NCI-H524 (cell line): ENCODE data around the gene USP22.

Experiments
- DNase-seq, 2 experiments: peaks; one replicate each; lab custom pipeline; 2025; lab: John Stamatoyannopoulos, UW

USP22 gene

DNA sequence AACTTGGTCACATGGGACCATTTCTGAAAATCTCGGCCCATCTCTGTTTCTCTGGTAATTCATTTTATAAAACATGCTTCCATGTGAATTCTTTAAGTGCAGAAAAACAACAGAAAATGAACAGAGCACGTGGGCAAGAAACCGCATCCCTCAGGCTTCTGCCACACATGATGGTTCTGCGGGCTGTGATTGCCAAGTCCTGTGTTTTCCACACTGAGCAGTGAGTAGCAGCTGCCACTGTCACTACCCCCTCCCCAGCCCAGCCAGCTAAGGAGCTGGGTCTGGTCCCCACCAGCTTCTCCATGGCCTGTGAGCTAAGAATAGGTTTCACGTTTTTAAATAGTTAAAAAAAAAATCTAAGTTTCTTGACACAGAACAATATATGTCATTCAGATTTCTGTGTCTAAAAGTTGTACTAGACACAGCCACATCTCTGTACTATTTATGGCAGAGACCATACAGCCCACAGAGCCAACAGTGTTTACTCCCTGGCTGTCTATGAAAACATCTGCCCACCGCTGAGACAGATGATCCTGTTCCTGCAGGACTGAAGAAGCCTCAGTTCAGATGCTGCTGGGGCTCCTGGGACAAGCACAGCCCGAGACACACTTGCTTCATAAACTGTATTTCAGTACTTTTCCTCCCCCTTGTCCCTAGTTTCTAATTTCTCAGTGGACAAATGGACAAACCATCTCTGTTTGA, 41.5 kb downstream of the USP22 start:
- no peak for DNase-seq

DNA sequence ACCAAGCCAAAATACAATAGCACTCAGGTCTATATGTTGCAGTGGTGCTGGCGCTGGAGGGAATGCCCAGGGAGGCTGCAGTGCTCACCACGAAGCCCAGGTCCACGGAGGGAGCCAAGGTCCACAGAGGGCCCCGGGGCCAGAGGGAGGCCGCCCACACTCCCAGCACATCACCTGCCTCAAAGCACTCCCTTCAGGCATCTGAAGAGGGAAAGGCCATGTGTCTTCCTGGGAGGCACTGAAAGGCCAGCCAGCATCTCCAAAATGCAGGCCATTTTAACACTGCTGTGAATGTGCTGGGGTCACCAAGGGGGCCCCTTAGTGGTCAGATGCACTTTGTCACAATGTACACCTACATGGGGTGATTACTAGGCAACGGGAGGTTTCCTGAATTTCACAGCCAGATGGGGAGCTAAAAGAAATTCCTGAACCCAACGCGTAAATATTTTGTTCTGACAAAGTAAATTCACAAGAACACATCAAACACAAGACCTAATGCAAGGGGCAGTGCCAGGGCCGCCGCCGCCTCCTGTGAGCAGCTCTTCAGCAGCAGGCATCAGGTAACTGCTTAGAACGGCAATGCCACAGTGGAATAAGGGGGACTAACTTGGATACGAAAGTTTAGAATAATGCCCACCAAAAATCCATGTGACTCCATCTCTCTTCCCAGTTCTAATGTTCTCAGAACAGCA, 42.8 kb downstream of the USP22 start:
- DNase-seq = no peak

DNA sequence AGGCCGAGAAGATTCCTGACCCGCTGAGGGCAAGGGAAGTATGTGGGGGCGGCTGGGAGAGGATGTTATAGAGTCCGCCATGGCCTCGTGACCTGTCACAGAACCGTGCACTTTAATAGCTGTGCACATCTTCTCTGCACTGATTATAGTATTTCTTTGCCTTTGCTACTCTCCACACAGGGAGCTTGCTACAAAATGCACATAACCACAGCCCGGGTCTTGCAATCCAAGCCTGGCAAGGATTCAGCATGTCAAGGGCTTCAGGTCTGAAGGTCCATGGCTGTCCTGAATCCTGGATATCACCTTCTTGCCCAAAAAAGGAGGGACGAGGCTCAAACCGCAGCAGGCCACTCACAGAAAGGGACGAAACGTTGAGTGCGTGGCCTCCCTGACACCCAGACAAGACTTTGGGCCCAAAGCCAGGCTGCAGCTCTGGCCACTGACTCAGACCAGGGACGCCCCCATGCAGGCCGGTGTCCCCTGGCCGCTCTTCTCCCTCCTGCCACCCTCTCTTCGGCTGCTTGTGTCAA, 43.7 kb downstream of the USP22 start:
- DNase-seq = no peak

DNA sequence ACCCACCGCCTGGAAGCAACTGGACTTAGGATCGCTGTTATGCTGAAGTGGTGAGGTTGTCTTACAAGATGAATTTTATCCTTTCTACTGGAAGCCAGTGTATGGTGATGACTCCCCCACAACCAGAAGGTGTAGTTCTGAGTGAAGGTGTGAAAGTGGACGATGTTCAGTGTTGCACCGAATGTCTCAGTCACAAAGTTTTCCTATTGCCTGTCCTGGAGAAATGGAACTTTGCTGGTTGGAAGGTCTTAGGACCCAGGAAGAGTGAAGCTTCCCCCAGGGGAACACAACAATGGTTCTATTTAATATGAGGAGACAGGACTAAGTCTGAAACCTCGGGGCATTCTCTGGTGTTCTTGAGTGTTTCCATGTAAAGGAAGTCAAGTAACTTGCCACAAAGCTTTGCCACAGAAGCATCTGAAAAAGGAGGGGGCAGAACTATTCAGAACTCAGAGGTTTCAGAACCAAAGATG, 44.2 kb downstream of the USP22 start:
- DNase-seq = peak in 1 of 2 experiments; percentile 26

DNA sequence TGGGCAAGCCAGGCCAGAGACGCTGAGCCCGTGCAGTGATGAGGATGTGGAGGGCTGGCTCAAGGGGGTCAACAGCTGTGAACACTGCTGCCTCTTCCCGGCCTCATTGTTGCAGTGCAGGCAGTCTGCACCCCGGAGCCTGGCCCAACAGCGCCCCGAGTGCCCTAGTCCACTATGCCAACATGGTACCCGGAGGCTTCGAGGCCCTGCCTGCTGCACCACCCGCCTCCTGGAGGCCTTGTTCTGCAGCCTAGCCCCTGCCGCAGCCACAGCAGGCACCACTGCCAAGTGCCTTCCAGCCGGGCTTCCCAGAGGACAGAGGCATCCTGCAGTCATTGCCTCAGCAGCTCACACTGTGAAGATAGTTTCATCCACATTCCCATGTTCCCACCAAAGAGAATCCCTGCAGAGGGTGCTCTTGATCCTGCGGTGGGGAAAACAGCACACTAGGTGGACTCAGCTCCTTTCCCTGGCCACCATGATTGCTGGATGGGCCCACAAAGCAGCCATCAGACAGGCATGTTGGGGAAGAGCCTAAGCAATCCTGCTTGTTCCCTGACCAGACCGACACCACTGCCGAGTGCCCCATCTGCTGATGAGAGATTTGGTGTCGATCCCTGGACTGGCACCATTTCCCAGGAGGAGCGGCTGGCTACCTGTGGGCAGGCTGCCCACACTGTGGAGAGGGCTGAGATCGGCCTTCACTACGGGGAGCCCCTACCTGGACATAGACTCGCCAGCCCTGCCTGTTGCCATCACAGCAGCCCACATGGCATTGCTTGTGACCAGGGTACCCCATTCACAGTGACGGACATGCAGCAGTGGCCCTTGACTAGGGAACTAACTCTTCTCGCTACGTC, 44.9 kb downstream of the USP22 start:
- DNase-seq = peak in 1 of 2 experiments; percentile 56

DNA sequence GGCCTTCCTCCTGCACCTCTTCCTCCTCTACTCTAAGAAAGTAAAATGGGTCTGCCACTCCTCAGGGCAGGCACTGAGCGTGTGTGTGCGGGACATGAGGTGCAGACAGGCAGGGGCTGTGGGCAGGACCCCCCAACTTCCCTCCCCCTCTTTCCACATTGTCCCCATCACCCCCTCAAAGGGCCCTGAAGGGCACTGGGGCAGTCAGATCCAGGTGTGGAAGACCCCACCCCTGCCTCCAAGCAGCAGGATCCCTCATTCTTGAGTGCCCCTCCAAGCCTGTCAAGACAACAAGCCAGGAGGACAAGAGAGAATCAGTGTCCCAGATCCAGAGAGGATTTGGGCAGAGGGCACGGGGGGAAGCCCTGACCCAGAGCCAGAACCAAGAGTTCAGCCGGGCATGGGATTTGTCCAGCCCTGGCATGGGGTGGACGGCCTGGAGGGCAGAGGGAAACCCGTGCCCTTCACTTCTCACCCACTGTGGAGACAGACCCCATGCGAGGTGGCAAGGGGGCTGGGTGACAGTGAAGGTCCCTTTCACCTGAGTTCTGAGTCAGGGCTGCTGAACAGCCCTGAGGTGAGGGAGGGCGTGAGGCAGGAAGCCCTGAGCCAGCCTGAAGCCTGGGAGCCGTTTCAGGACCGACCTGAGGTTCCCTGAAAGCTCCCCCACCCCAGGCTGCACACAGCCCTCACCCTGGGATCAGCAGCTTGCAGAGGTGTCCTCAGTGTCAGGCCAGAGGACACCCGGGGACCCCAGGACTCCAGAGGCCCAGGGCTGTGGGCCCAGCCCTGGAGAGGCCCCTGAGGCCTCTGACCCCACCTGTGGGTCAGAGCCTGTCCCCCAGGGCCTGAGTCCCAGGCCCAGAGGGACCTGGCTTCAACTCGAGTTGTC, 45.8 kb downstream of the USP22 start:
- DNase-seq = no peak

DNA sequence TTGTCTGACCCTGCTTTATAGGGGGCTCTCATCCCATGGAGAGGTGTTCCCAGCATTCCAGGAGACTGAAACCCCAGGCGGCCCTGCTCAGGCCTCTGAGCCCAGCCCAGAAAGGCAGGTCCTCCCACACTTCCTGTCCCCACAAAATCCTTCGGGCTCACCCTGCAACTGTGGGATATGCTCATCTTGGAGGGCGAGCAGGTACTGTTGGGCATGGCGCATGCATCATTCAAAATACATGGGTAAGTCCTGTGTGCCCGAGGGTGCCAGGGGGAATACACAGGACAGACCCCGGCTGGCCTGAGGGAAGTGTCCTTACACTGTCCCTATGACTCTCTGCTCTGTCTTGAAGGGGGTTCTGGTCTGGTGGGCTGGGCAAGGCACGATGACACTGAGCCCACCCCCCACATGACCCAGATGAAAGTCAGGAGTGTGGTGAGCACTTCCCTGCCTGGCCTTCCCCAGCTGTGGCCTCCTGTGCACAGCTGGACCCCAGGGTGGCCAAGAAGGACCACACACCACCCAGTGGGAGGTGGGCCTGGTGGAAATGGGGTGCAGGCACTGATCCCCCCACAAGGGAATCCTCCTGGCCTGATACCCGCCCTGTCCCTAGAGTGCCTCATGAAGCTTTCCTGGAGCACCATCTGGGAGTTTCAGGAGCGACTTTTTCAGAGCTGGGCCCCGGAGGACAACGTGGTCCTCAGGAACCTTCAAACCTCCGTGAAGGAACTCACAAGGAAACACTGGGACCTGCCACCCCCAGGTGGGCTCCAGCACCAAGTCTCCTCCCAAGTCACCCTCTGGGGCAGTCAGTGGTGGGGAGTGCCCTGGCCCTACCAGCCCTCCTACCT, 46.7 kb downstream of the USP22 start:
- no peak for DNase-seq

DNA sequence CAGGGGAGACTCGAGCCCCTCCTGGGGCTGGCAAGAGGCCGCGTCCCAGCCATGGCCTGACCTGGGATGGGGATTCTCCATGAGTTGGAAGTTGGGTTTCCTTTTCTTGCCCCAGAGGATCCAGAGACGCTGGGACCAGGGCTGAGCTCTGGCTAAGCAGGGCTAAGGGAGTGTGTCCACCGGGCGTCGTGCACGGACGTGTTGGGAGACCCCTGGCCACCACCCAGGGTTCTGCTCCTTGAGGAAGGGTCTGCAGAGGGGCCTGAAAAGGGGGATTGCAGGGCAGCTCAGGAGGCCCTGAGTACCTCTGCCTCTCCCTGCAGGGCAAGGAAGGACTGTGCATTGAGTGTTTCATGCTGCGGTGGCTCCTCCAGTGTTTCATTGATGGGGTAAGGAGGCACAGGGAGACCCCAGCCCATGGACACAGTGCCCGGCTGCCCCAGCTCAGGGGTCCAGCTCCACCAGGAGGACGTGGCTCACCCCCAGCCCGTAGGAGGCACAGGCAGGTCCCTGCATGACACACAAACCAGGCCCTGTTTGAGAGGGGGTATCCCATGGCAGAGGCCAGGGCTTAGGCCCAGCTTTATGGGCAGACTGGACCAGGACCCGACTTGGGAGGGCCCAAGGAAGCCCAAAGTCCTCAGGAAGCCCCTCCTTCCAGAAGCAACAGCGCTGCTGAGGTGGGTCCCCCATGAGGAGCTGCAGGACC, 47.5 kb downstream of the USP22 start:
- no peak for DNase-seq

DNA sequence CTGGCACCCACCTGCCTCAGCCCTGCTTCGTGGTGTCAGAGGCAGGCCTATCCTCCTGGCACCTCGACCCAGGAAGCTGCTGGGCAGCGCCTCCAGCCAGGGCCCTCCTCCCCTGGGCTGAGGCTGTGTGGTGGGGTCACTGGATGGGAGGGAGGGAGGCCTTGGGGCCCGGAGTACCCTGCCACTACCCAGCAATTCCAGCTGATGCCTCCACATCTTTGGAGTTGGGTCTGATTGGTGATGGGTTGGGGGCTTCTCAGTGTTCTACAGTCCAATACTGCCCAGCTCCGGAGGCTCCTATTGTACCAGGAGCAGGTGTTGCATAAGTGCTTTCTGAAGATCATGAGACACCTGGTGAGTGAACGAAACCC, 48.0 kb downstream of the USP22 start:
- DNase-seq = no peak

DNA sequence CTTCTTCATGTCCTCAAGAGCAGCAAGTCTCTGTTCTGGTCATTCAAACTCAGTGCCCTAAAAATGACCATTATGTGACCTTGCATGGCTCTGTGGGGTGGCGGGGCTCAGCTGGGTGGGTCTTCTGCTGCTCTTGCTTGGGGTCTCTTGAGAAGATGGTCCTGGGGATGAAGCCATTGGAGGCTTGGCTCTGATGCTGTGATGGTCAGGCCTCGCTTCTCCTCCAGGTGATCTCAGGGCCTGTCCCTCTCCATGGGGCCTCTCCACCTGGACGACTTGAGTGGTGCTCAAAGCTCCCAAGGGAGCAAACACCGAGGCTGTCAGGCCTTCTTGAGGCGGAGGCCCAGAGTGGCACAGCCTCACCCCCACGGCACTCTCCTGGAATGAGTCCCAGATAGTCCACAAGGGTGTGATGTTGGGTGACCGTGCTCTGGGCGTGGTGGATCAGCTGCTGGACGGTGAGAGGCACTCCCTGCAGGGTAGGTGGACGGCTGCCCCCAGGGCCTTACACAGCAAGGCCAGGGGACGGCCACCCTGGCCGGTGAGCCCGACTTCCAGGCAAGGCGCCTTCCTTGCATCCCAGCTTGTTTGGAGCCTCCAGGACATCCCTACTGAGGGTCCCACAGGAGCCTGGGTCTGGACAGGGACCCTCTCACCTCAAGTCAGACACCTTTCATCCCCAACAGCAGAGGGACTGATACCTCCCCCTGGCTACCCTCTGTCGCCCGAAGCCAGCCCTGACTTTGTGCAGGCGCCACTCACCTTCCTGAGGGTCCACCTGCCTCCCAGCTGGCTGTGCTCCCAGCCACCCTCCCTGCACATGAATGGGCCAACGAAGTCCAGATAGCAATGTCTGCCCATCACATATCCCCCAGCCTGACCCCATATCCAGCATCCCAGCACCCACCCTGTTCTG, 48.7 kb downstream of the USP22 start:
- DNase-seq = no peak

DNA sequence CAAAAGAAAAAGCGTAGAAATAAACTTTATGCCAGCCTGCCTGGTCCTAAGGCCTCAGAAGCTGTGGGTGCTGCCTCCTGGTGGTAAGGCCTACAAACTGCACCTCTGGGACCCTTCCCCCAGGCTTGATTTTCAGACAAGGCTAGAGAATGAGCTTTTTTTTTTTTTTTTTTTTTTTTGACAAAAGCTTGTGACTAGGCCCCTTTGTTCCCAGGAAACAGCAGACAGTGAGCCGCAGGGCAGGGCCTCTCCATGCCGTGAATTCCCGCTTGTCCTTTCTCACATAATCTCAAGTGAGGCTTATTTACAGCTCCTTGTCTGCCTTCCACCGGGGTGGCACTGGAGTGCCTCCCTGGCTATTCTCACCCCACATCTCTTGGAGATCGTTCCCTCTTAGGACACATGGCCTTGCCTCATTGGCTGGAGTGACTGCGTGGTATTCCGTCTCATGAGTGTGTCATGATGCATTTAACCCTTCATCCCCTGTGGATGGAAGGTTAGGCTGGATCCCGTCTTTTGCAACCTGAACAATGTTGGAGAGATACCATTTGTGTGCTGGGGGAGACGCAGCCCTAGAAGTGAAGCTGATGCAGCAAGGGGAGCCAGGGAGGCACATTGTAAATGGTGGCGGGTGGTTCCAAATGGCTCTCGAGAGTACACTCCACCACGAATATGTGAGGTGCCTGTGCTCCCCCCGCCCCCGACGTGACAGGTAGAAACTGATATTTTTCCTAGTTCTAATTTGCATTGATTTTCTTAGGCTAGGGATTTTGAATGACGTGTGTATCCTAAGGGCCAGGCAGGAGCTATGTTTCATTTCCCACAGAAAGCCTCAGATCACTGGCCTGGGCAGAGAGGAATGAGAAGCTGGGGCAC, 49.6 kb downstream of the USP22 start:
- DNase-seq = peak; percentile 54 to 72

DNA sequence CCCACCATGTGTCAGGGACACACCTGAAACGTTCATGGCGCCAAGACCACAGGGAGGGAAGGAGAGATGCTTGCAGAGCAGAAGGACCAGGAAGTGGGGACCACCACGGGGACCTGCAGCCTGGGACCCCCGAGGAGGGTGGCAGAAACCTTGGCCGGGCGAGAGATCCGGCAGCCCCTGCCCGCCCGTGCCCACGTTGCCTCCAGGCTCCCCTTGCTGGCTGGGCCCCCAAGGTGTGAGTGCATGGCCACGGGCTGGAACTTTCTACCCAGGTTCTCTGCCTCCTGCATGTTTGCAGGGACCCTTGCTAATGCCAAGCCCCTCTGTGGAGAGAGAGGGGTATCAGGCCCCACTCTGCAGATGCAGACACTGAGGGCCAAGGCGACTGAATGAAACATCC, 50.4 kb downstream of the USP22 start:
- DNase-seq = no peak

DNA sequence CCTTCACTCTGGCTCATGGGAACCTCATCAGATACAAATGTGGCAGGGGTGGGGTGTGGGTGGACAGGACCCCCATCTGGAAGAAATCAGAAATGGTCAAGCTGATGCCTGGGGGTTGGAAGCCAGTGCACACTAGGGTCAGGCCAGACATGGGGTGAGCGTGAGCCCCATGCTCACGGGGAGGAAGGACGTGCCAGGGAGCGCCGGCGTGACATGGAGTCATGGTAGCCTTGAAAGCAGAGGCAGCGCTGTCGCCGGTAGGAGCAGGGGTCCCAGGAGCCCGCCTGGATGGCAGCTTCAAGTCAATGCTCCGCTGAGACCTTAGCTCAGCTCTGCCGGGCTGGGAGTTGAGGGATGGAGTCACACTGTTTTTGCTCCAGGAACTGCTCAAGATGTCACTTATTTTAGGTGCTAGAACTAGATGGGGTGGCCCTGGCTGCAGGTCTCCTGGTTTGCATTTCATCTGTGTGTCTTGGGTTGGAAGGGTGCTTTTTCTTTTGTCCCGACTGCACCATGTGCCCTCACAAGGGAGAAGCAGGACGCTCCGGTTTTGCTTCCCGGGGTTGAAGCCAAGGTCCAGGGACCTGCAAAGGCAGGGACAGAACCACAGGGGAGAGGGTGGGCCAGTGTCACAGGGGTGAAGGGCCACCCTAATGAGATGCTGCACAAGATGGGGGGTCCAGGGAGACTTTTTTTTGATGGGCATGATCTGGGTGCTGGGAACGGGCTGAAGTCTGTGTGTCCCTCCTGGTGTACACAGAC, 51.4 kb downstream of the USP22 start:
- DNase-seq = no peak

DNA sequence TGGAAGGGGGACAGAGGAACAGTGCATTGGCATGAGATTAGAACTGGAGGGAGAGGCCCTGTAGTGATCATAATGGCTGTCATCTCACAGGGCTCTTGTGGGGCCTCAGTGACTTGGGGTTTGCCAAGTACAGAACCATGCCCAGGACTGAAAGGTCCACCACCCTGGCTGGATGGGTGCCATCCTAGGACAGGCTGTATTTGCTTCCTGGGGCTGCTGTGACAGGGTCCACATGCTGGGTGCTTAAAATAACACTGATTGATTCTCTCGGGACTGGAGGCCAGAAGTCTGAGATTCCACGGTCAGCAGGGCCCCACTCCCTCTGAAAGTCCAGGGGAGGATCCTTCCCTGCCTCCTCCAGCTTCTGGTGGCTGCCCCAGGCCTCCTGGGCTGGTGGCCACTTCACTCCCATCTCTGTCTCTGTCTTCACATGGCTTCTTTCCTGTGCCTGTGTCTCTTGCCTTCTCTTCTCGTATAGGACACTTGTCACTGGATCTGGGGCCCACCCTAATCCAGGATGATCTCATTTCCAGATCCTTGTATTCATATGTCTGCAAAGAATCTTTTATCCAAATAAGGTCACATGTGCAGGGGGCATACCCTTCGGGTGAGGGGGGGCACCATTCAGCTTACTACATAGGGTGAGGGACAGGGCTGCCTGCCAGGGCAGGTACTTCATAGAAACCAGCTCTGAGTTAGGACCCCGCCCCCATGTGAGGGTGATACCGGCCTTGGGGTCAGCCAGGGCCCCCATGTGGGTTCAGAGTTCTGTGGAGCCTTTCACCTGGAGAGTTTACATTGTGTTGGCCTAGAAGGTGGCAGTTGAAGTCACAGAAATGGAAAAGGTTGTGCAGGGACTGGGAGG, 52.6 kb downstream of the USP22 start:
- no peak for DNase-seq

DNA sequence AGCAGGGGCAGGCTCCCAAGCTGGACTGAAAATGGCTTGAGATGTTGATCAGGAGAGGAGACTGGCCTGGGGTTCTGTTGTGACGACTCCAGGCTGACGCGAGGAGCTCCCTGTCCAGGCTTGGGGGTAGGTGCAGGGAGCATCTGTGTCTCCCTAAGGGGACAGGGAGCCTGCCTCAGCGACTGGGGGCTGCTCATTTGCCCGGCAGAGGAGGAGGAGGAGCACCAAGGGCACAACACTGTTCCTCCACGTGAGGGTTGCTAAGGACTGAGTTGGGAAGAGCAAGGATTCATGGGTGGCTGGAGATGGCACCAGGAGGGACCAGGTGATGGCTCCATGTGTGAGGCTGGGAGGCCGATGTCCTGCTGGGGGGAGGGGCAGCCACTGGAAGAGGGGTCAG, 53.3 kb downstream of the USP22 start:
- DNase-seq = no peak

DNA sequence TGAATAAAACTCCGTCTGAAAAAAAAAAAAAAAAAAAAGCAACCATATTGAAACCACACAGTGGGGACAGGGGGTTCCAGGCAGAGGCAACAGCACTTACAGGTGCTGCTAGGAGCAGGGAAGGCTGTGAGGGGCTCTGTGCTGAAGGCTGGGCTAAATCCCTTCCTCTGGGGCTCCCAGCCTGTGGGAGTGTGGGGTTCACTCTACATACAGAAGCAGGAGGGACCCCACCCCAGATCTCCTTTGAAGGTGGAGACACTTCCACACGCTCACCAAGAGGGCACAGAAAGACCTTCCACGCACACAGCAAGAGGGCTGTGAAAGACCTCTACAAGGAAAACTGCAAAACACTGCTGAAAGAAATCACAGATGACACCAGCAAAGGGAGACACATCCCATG, 53.9 kb downstream of the USP22 start:
- DNase-seq = no peak
